Suprapubic skin (tissue), 4 donors: ENCODE results near the gene USF2. TPM values are rescaled to one million over a fixed set of nuclear protein-coding genes. Genes with fewer than 3 reads are reported as not detected.
A peak's percentile ranks its signal among the peaks of the same experiment; 100 is the strongest.

Experiments used
- DNase-seq, 2 donors: peaks; one replicate each; pipeline ENCODE4 v3.0.0-alpha.2; 2019; ENCODE audit warnings: low spot score in 2 of 2
- H3K27ac ChIP-seq: fragments of 200-600 bp; sonication (generic); one replicate; pipeline ENCODE4 v1.5.1; 2019
- H3K27me3 ChIP-seq: fragments of 200-600 bp; sonication (generic); one replicate; pipeline ENCODE4 v1.5.1; 2019
- H3K36me3 ChIP-seq: fragments of 200-600 bp; sonication (generic); one replicate; pipeline ENCODE4 v1.5.1; 2019
- H3K4me1 ChIP-seq: fragments of 200-600 bp; sonication (generic); one replicate; pipeline ENCODE4 v1.5.1; 2019
- H3K4me3 ChIP-seq: fragments of 200-600 bp; sonication (generic); one replicate; pipeline ENCODE4 v1.5.1; 2019; ENCODE audit warnings: mild to moderate bottlenecking
- H3K9me3 ChIP-seq: fragments of 200-600 bp; sonication (generic); one replicate; pipeline ENCODE4 v1.5.1; 2019
- CTCF ChIP-seq, 2 donors: fragments of 200-600 bp in 1 of 2; fragments of 450-650 bp in 1 of 2; sonication (generic) in 1 of 2; IDR thresholded peaks; one replicate each; pipeline ENCODE4 v1.5.1; 2016 to 2019; ENCODE audit warnings: antibody characterized with exemption in 2 of 2, mild to moderate bottlenecking in 1 of 2, moderate library complexity in 1 of 2
- EP300 ChIP-seq: sonication (generic); formaldehyde crosslinking; IDR thresholded peaks from one replicate; pipeline ENCODE4 v1.6.1; 2017; ENCODE audit warnings: antibody characterized with exemption
- POLR2A ChIP-seq, 2 donors: fragments of 450-650 bp; IDR thresholded peaks; one replicate each; pipeline ENCODE4 v1.6.1; 2017; ENCODE audit warnings: antibody characterized with exemption in 2 of 2, mild to moderate bottlenecking in 2 of 2, moderate library complexity in 2 of 2
- POLR2AphosphoS5 ChIP-seq, 3 donors: sonication (generic); formaldehyde crosslinking; IDR thresholded peaks; one replicate each; pipeline ENCODE4 v1.6.1; 2017; ENCODE audit warnings: antibody characterized with exemption in 3 of 3
- WGBS: methylation state at CpG from one replicate; pipeline ENCODE4 v1.1.5; 2018; 5-methylcytosine and 5-hydroxymethylcytosine counted together
- total RNA-seq, 4 donors: library from RNA; depleted of rRNA; stranded (reverse); fragments of >200 nt; gene quantifications; one replicate each; pipeline ENCODE4 v1.1.0, GENCODE V29; 2016

USF2 gene
- total RNA-seq, 4 donors from 2014 or later: 111 to 178 (median 122) TPM

GRCh38 chr19:35264268-35265125 is 4.3 kb upstream of the USF2 start:
- DNase-seq: peak; percentile 45 to 56
- WGBS: 59% methylated on average over 5 of the region's 7 CpGs
- H3K9me3 ChIP-seq: no peaks in the 10 kb centered on the region
- no peak for TF ChIP-seq POLR2A (IDR thresholded peaks at IDR 0.05)
- TF ChIP-seq CTCF (IDR thresholded peaks at IDR 0.05): no peak
- no peak for TF ChIP-seq EP300
- no peak for TF ChIP-seq POLR2AphosphoS5 (IDR thresholded peaks at IDR 0.05)
- peaks cover 49% of the 10 kb centered on the region for H3K4me1 ChIP-seq
- H3K27ac ChIP-seq: peak overlapping the region; percentile 38
- H3K4me3 ChIP-seq: no peak overlapping the region
- no peaks in the 10 kb centered on the region for H3K27me3 ChIP-seq
- H3K36me3 ChIP-seq: peaks cover 6% of the 10 kb centered on the region

- TF ChIP-seq EP300 (no peak), POLR2A (IDR thresholded peaks at IDR 0.05) (no peak), CTCF (IDR thresholded peaks at IDR 0.05) (no peak), POLR2AphosphoS5 (IDR thresholded peaks at IDR 0.05) (no peak)
- Histone ChIP-seq H3K9me3 (no peaks in the 10 kb centered on the region), H3K4me3 (no peak overlapping the region), H3K36me3 (peaks cover 7% of the 10 kb centered on the region), H3K27ac (no peak overlapping the region), H3K27me3 (no peaks in the 10 kb centered on the region), H3K4me1 (peaks cover 57% of the 10 kb centered on the region)
- peak; percentile 57 to 64 for DNase-seq
- 47% methylated on average over 3 of the region's 6 CpGs for WGBS
These were observed 3.4 kb upstream of the USF2 start for GRCh38 chr19:35265126-35265899.

GRCh38 chr19:35265900-35266519 is 2.8 kb upstream of the USF2 start:
- H3K4me1 ChIP-seq: peaks cover 59% of the 10 kb centered on the region
- H3K4me3 ChIP-seq: no peak overlapping the region
- H3K36me3 ChIP-seq: peaks cover 14% of the 10 kb centered on the region
- H3K9me3 ChIP-seq: no peaks in the 10 kb centered on the region
- DNase-seq: no peak
- no peak for TF ChIP-seq POLR2A (IDR thresholded peaks at IDR 0.05)
- H3K27me3 ChIP-seq: no peaks in the 10 kb centered on the region
- 74% methylated on average over 10 of the region's 10 CpGs for WGBS
- no peak overlapping the region for H3K27ac ChIP-seq

GRCh38 chr19:35266520-35267352 is 2.0 kb upstream of the USF2 start:
- peaks cover 22% of the 10 kb centered on the region for H3K36me3 ChIP-seq
- TF ChIP-seq EP300 (no peak), POLR2A (IDR thresholded peaks at IDR 0.05) (no peak), POLR2AphosphoS5 (IDR thresholded peaks at IDR 0.05) (no peak), CTCF (IDR thresholded peaks at IDR 0.05) (no peak)
- peaks cover 53% of the 10 kb centered on the region for H3K4me1 ChIP-seq
- H3K27me3 ChIP-seq: no peaks in the 10 kb centered on the region
- 46% methylated on average over 14 of the region's 39 CpGs for WGBS
- H3K4me3 ChIP-seq: peak overlapping the region; percentile 74
- DNase-seq: peak in 1 of 2 donors; percentile 79
- no peaks in the 10 kb centered on the region for H3K9me3 ChIP-seq
- H3K27ac ChIP-seq: peak overlapping the region; percentile 95

GRCh38 chr19:35267353-35267817 is 1.4 kb upstream of the USF2 start:
- H3K27me3 ChIP-seq: no peaks in the 10 kb centered on the region
- WGBS: 1% methylated on average over 15 of the region's 40 CpGs
- no peak for DNase-seq

More at GRCh38 chr19:35267353-35267817, 1.4 kb upstream of the USF2 start:
- Histone ChIP-seq H3K27ac (peak overlapping the region; percentile 95), H3K4me1 (peaks cover 52% of the 10 kb centered on the region), H3K9me3 (no peaks in the 10 kb centered on the region), H3K36me3 (peaks cover 25% of the 10 kb centered on the region), H3K4me3 (peak overlapping the region; percentile 74)
- TF ChIP-seq POLR2AphosphoS5 (IDR thresholded peaks at IDR 0.05) (no peak), EP300 (no peak), POLR2A (IDR thresholded peaks at IDR 0.05) (no peak), CTCF (IDR thresholded peaks at IDR 0.05) (no peak)
